NCI-H510A treated with DMSO at 0.1 percent for 48 hours (cell line): Measurements from ENCODE around the gene B3GLCT.

ENCODE experiments used
- DNase-seq: peaks from one replicate; lab custom pipeline; 2025; lab: John Stamatoyannopoulos, UW

The B3GLCT gene

DNA sequence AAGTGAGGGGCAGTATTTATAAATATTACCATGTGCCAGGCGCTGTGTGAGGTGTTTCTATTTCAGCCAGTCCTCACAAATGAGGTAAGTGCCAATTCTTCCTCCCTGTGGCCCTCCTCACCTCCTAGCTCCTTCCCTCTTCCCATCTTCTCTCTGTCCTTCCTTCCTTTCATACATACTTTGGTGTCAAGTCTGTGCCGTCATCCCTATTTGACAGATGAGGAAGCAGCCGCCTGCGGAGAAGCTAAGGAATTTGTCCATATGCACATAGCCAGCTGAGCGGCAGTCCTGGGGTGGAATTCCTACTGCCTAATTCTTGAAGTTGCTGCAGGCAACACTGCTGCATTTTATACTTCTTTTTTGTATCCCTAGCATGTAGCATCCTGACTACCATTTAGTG, 150.8 kb downstream of the B3GLCT start:
- DNase-seq, result no peak

DNA sequence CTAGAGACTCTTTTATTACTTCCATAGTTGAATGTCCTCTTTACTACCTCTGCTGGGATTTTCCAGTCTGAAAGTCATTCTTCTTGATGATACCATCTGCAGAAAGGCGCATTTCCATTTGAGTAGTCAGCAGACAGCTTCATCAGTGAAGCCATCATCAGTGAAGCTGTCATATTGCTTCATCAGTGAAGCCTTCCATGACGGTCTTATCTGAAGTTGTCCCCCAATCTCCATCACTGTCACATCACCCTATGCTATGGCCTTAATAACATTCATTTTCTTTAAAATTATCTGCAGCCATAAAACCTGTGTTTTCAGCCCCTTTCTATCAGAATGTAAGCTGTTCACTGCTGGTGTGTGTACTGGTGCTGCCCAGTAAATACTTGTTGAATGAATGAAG, 151.6 kb downstream of the B3GLCT start:
- DNase-seq, result no peak

DNA sequence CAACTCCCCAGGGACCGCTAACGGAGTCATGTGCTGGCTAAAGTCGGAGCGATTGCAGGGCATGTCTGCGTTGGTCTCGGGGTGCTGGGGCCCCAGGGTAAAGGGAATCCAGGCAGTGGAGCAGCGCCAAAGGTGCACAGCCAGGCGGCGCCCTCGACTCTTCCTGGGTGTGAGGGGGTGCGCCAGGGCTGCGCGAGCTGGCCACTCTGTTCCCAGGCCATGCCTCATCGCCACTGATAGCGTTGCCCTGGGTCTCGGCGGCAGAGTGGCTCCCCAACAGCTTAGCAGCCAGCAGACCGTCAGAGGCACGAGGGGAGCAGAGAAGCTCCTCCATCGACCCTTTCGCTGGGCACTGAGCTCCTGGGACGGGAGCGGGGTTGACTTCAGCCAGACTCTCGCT, 152.7 kb downstream of the B3GLCT start:
- no peak for DNase-seq

DNA sequence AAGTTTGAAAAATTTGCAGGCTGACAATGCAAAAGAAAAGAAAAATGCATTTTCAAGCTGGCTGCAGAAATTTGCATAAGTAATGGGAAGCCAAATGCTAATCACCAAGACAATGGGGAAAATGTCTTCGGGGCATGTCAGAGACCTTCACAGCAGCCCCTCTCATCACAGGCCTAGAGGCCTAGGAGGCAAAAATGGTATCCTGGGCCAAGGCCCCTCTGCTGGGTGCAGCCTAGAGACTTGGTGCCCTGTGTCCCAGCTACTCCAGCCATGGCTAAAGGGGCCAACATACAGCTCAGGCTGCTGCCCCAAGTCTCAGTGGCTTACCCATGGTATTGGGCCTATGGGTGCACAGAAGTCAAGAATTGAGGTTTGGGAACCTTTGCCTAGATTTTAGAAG, 155.2 kb downstream of the B3GLCT start:
- no peak for DNase-seq

DNA sequence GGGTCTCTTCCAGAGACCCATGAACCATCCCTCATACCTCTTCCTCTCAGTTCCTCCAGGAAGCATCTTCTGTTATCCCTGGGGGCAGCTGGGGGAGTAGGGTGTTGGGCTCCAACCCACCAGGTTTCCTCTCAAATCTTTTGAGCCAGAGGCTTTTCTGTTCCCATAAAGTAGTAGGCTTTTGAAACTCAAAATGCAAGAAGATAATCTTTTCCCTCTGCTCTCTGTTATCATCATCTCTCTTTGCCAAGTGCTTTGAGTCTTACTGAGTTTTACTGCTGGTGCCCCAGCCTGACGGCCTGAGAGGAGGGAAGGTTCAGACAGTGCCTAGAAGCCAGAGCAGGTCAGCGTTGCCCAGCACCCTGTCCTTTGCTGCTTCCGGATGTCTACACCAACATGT, 157.2 kb downstream of the B3GLCT start:
- no peak for DNase-seq

DNA sequence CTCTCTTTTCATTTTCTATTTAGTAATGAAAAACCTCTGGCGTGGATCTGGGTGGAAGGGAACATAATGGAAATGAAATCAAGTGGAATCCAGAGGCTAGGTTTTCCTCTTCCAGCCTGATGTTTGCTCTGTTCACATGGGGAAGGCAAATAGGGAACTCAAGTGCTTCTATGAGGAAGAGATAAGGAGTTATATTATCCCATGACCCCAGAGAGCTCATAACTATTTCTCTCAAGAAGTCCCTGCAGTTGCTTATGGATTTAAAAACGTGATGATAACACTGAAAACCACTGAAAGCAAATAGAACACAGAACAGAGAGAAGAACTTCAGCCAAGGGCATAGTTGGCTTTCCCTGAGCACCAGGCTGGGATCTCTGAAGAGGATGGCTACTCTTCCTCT, 157.8 kb downstream of the B3GLCT start:
- no peak for DNase-seq

DNA sequence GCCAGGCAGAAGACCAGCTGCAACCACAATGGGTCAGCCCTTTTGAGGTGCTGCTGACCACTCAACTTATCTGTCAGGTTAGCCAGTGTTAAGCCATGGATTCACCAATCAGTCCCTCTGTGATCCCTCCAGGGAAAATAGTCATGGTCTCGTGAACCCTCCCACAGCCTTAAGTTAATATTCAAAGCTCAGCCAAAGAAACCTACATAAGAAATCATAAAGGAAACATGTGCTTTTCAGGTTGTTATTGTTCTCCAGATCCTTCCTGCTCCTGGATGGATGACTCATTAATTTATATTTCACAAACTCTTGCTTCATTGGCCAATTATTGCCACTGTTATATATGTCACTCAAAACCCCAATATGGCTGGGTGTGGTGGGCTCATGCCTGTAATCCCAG, 161.9 kb downstream of the B3GLCT start:
- no peak for DNase-seq

DNA sequence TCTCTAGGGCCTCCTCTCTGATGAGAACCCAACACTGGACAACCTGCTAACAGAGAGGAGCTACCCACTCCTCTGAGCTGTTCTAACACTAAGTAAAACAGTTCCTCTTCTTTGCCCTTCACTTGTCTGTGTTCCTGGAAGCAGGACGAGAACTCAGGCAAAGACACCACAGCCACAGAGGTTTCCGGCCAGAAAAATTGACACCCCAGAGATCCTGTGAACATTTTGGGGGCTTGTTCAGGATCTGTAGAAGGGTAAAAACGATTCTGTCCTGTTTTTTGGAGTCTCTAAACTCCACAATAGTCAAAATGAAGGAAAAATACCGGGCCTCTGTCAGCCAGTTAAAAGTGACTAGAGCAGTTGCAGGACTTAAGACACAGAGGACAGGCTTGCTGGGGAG, 165.9 kb downstream of the B3GLCT start:
- DNase-seq, result no peak

DNA sequence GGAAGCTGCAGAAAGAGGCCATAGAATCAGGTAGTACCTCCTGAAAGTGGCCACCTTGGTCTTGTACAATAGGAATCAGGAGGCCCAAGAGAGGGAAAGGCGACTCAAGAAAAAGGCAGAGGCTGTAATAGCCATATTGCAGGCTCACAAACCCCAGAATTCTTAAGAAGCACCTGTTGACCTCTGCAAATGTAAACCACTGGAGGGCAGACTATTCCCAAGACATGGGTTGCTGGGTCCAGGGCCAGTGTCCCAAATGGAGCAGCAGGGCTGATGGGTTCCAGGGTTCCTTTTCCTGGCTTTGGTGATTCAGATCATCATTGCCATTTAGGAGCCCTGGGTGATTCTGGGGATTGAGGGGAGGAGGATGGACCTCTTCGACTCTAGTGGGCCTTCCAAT, 167.6 kb downstream of the B3GLCT start:
- no peak for DNase-seq

DNA sequence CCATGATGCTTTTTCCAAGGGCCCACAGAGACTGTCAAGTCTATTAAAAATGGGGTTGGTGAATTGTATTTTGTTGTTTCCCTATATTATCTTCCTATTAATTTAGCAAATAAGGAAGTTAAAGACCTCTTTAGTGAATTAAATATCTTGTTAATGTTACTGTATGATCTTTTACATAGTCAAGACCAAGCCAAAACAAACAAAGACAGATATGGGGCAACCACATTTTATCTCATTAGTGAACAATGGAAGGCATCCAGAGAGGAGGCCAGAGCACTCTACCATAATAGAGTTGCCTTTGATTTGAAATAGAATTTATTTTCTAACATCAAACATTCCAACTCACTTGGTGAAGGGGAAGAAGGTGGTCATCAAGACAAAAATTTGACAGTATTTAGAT, 169.4 kb downstream of the B3GLCT start:
- DNase-seq, result no peak

DNA sequence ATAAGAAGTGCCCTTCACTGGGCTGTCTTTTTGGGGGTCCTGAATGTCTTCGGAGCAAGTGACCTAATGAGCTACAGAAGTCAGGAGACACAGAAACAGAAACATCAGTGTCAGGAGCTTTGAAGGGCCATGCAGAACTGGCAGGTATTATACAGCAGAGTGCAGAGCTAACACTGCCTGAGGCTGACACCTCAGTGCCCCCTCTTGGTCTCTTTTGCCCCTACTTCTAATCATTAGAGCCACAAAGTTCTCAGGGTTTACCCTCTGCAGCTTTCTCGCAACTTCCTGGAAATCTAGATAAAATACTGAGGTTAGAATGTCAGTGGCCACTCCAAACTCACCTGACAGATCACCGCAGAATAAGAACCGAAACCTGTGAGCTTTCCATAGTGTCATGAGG, 172.7 kb downstream of the B3GLCT start:
- DNase-seq, result no peak

DNA sequence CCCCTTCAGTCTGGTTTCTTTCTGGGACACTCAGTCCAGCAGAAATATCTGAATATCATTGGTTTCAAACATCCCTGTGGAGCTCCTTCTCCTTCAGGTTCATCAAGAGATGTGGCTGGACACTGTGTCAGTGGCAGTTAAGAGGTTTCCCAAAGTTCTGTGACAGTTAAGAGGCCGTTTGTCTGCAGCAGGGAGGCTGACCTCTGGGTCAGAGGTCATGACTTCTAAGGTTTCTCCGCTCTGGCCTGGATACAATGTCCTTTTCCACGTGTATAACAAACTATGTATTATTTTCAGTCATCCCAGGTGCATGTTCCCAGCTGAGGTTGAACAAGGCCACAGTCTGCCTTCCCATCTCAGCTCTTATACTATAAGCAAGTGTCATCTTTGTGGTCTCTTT, 174.9 kb downstream of the B3GLCT start:
- DNase-seq, result no peak

DNA sequence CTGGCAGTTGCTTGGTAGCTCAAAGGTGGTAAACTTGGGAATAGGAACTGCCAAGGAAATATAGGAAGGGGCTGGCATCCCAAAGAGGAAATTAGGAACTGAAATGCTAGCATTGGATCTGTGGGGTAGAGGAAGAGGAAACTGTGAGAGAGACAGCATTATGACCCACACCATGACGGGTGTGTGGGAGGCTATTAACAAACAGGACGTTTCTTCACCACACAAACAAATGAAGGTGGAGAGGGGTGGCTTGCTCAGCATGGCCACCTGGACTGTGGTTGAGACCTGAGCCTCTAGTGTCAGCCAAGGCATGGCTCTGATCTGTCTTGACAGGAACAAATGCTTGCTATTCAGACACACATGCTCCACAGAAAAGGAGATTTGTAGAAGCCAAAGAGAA, 178.2 kb downstream of the B3GLCT start:
- DNase-seq, result no peak

DNA sequence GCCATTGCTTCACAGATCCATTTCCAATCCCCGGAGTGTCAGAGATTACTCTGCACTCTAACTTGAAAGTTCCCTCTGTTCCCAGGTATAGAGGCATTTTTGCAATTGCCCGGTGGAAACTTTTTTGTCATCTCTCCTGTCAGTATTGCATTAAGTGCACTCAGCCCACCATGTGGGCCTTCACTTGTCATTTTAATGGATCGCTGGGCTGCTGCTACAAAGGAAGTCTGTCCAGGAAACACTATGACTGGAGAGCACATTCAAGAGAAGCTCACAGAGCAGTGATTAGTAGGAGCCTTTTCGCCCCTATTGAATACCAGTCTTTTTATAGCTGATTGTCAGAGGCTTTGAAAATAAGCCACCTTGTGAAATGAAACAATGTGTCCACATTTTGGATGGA, 180.9 kb downstream of the B3GLCT start:
- no peak for DNase-seq
